C1 segment of cervical spinal cord (tissue), 14 donors: ENCODE measurements around the gene KIAA1217.

ENCODE experiments used
- DNase-seq, 14 donors: peaks; one replicate each; lab custom pipeline; 2025; lab: John Stamatoyannopoulos, UW

Gene KIAA1217

DNA sequence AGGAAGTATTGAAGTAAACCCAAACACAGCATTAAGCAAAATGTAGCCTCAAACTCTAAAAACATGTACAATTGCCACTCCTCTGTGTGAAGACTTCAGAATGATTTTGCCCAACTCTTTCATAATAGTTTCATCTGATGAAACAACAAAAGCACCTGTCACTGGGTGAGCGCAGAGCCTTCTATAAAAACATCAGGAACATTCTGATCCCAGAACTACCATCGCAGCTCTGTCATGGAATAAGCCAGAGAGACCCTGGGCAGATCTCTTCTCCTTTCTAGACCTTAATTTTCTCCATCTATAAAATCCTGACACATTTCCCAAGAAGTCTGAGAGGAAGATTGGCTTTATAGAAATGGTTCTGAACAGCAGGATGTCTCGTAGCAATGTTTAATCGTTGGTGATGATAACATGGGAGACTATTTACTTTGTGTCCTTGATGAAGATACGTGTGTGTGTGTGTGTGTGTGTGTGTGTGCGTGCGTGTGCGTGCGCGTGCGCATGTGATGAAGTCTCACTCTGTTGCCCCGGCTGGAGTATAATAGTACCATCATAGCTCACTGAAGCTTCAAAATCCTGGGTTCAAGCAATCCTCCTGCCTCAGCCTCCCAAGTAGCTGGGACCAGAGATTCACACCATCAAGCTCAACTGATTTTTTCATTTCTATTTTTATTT, 198.0 kb downstream of the KIAA1217 start:
- no peak for DNase-seq

DNA sequence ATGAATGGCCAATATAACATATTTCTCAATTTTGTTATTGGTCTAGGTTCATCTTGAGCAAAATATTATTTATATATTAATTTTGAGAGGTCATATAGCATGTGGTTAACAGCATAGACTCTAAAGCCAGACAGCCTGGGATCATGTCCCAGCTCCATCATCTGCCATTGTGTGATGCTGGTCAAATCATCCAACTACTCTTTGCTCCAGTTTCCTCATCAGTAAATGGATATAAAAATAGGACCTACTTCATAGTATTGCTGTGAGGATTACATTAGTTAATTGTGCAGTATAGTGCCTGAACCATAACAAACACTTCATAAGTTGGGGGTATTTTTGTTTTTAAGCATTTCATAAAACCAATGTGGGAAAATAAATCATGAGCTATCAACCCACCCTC, 199.0 kb downstream of the KIAA1217 start:
- DNase-seq: no peak

GRCh38 chr10:24408365-24408764, 199.4 kb downstream of the KIAA1217 start:
- DNase-seq: no peak

DNA sequence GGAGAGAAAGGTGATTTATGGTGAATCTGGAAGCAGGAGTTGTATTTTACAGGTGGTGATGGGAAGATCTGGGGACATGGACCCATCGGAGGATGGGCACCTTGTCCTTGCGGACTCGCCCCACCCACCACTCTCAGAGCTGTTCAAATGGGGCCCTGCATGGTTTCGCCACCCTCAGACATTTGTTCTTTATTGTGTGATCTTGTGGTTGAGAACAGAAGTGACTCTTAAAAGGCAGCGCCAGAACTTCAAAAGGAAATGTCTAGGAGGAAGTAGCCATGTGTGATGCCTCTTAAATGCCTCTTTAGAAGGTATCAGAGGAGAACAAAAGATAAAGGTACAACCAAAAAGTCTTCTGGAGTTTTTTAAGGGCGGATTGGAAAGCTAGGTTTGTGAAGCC, 205.7 kb downstream of the KIAA1217 start:
- no peak for DNase-seq

DNA sequence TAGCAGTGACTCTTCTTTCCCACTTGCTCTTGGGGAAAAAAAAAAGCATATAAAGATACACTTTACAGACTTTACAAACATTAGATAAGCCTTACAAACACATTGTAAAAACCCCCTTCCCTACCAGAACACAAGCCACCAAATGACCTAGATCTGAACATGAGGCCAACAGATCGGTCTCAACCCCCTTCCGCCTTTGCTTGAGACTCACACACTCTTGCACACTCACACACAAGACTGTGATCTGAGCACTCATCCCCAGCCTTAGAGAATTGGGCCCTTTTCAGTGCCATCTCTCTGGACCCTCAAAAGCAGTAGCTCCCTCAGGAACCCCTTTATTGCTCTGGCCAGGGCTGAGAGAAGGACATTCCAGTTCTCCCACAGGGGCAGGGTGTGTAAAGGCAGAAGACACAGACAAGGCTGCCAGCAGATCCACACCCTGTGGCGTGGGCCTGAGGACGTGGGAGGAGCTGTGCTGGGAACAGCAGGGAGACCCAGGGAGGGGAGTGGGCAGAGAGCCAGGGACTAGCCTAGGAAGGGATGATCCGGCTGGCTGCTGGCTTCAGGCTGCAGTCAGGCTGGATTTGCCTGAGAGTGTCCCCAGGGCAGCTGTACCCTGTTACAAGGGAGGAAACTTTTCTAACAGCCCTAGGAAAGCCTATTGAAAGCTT, 206.7 kb downstream of the KIAA1217 start:
- DNase-seq: peak in 2 of 14 donors; percentile 1 to 5

DNA sequence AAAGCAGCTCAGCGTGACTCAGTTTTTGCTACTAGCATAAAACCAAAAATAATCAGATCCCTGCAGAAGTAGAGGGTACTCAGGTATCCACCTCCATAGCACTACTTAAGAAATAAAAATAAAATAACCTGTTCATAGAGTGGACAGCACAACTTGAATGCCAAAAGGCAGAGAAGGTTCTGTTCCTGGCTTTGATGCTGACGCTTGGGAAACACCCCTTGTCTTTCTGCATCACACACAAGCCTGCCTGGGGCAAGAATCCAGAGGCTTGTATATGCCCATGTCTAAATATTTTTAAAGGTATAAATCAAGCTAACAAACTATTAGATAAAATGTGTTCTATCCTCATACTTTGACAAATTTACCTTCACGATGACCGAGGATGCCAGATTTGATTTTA, 207.3 kb downstream of the KIAA1217 start:
- no peak for DNase-seq

- DNase-seq: no peak
Measured at GRCh38 chr10:24417053-24417452, 208.1 kb downstream of the KIAA1217 start.

- DNase-seq: no peak
Measured at GRCh38 chr10:24418532-24418931, 209.6 kb downstream of the KIAA1217 start.

DNA sequence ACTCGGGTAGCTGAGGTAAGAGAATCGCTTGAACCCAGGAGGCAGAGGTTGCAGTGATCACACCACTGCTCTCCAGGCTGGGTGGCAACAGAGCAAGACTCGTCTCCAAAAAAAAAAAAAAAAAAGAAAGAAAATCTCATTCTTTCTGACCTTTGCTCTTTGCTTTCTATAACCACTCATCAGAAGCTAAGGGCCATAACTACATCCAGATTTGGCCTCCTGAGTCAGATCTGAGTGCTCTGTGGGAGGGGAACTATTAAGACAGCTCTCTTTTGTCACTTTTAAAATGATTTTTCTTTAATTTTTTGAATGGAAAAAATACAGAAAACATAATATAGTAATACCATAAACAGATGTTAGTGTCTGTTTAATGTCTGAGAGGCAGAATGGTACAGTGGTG, 210.1 kb downstream of the KIAA1217 start:
- DNase-seq: no peak

GRCh38 chr10:24425151-24425550, 216.2 kb downstream of the KIAA1217 start:
- DNase-seq: no peak

DNA sequence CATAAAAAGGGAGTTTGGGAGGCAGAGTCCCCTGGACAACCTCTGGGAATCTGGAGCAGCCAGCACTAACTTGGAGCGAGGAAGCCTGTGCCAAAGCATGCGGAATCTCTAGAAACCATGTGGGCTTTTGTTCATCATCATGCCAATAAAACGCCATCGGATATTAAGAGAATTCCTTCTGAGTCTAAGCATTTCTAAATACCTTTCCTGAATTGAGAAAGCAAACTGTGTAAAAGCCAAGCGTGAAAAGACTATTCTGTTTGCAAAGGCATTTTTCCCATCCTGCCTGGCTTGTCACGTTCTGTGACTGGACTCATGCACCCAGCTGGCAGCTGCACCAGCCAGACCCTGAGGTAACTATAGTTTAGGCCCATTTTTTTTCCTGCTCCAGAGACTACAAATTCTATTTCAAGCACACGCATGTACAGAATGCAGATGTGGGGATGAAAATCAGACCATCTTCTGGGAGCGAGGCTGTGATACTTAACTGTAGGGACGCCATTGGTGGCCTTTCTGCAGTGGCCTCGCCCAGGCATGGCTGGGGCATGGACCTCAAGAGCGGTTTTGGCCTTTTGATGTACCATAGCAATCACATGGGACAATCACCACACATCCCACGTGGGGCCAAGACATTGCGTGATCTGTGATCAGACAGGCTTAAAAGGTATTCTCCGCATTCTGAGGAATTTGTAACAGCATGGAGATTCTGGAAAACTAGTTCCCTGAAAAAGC, 218.9 kb downstream of the KIAA1217 start:
- peak in 1 of 14 donors; percentile 1 for DNase-seq

DNA sequence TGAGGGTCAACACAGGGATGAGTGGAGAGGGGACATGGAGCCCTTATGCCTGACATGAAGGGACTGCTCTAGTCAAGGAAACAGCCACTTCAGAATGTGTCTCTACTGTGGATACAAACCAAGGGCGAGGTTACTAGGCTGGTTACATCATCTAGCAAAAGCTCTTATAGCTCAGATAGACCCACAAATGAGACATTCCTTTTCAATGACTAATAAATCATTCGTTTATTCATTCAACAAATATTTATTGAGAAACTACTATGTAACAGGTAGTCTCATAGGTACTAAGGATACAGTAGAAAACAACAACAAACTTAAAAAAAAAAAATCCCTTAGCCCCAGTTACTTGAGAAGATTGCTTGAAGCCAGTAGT, 219.5 kb downstream of the KIAA1217 start:
- DNase-seq: no peak

- no peak for DNase-seq
Measured at GRCh38 chr10:24430591-24430990, 221.7 kb downstream of the KIAA1217 start.

DNA sequence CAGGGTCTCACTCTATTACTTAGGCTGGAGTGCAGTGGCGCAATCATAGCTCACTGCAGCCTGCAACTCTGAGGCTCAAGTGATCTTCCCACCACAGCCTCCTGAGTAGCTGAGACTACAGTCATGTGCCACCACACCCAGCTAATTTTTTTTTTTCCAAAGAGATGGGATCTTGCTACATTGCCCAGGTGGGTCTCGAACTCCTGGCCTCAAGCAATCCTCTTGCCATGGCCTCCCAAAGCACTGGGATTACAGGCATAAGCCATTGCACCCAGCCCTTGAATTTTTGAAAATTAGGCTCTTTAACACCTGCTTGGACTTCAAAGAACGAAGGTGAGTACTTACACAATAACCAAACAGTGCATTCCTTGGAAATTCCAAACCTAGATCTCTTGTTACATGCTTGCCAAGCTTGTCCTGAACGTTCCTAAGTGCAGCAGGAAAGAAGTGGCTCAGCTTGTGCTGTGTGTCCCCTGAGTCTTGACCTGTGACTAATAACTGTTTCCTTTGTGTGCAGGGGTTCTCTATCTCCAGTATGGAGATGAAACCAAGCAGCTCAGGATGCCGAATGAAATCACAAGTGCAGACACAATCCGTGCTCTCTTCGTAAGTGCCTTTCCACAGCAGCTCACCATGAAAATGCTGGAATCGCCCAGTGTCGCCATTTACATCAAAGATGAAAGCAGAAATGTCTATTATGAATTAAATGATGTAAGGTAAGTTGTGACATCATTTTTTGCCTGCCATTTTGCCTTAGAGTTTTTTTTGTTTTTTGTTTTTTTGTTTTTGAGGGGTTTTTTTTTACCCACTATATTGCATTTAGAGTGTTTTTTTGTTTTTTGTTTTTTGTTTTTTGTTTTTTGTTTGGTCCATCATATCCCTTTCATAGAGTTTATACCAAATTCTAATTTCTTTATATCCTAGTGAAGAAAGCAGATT, 223.8 kb downstream of the KIAA1217 start:
- DNase-seq: no peak

GRCh38 chr10:24433705-24434104, 224.8 kb downstream of the KIAA1217 start:
- DNase-seq: no peak

- no peak for DNase-seq
Measured at GRCh38 chr10:24434961-24435360, 226.0 kb downstream of the KIAA1217 start.

DNA sequence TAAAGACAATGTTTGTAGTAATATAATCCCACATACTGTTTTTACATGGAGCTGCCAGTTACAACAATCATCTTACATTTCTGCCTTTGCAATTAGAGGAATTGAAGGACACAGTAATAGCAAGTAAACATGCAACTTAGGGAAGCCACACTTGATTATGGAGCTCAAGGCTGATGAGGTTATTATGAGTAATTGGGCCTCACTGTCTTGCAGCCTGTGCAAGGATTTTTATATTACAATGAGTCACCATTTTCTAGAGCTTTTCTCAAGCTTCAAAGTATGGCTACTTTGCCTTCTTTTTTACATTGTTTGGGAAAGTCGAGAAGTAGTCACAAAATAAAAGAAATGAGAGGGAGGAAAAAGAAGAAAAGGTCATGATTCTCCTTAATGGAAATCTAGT, 226.4 kb downstream of the KIAA1217 start:
- DNase-seq: no peak

- no peak for DNase-seq
Measured at GRCh38 chr10:24437302-24437701, 228.4 kb downstream of the KIAA1217 start.

GRCh38 chr10:24438800-24439199, 229.9 kb downstream of the KIAA1217 start:
- DNase-seq: no peak

GRCh38 chr10:24439935-24440334, 231.0 kb downstream of the KIAA1217 start:
- no peak for DNase-seq
